GM12878 (cell line): Measurements from ENCODE around the gene SLC23A1. TPM values are rescaled to one million over a fixed set of nuclear protein-coding genes. Genes with fewer than 3 reads are reported as not detected.

Experiments used
- ATAC-seq: fragments of 200-7000 bp; cut with Tn5 transposase; 3 replicates; pipeline ENCODE4 v1.9.1; 2020; ENCODE audit warnings: mild to moderate bottlenecking, moderate library complexity
- BruUV-seq: library from RNA; stranded (reverse); fragments of 400-500 nt; replicated peaks from 2 replicates; lab custom pipeline; 2021; lab: Mats Ljungman, UMichigan
- CTCF ChIA-PET: fragments of 300-600 bp; sonication (Branson Sonifier 250); formaldehyde crosslinking; extraction: SDS; loops from one replicate; lab custom pipeline; 2021; ENCODE audit warnings: inconsistent platforms; lab: Yijun Ruan, JAX
- POLR2A ChIA-PET: fragments of 350-600 bp; formaldehyde crosslinking; extraction: SDS; loops from one replicate; lab custom pipeline; 2021; ENCODE audit warnings: inconsistent platforms; lab: Charles Lee
- RAD21 ChIA-PET: fragments of 300-600 bp; sonication (Branson Sonifier 250); formaldehyde crosslinking; loops from one replicate; lab custom pipeline; 2023; ENCODE audit warnings: antibody characterized with exemption; ENCODE audit not compliant: unreplicated experiment; lab: Charles Lee
- SMC1A ChIA-PET: fragments of 300-600 bp; sonication (Branson Sonifier 250); formaldehyde crosslinking; loops from one replicate; lab custom pipeline; 2023; ENCODE audit not compliant: unreplicated experiment, uncharacterized antibody; lab: Charles Lee
- DNase-seq: peaks from one replicate; pipeline ENCODE4 v3.0.0-alpha.2; 2011; ENCODE audit warnings: low read depth, low spot score
- FAIRE-seq: peaks from 3 replicates; lab custom pipeline; 2011; peaks lifted over from hg19 to GRCh38; lab: Jason Lieb, UNC
- H2AFZ ChIP-seq: 2 replicates; pipeline ENCODE4 v1.6.0; 2011; ENCODE audit warnings: low read depth, low read length, control low read depth; ENCODE audit not compliant: control insufficient read depth
- H3K27ac ChIP-seq: 2 replicates; pipeline ENCODE4 v1.5.1; 2011; ENCODE audit warnings: control low read depth; ENCODE audit not compliant: control insufficient read depth, insufficient read depth
- H3K27me3 ChIP-seq, 2 experiments: replicated peaks in 1 of 2; 2 replicates each; pipeline versions ENCODE4 v1.6.0 to v1.6.1; 2011; ENCODE audit warnings: low read length in 1 of 2; ENCODE audit not compliant: control insufficient read depth in 2 of 2, insufficient read depth in 2 of 2
- H3K36me3 ChIP-seq, 2 experiments: 2 replicates each; pipeline ENCODE4 v1.5.1; 2011; ENCODE audit warnings: low read length in 1 of 2; ENCODE audit not compliant: control insufficient read depth in 2 of 2, insufficient read depth in 2 of 2
- H3K4me1 ChIP-seq: 2 replicates; pipeline ENCODE4 v1.6.1; 2011; ENCODE audit warnings: mild to moderate bottlenecking, low read length, moderate library complexity, mixed read lengths; ENCODE audit not compliant: control insufficient read depth, insufficient read depth
- H3K4me2 ChIP-seq: 2 replicates; pipeline ENCODE4 v1.6.0; 2011; ENCODE audit warnings: control low read depth; ENCODE audit not compliant: control insufficient read depth, insufficient read depth
- H3K4me3 ChIP-seq: fragments of 200-600 bp; sonication (generic); 2 replicates; pipeline ENCODE4 v1.5.1; 2016
- H3K79me2 ChIP-seq: 2 replicates; pipeline ENCODE4 v1.6.0; 2011; ENCODE audit warnings: low read length; ENCODE audit not compliant: control insufficient read depth, insufficient read depth
- H3K9ac ChIP-seq: 2 replicates; pipeline ENCODE4 v1.8.0; 2011; ENCODE audit warnings: low read length, control low read depth, mixed read lengths; ENCODE audit not compliant: control insufficient read depth, insufficient read depth
- H3K9me3 ChIP-seq: replicated peaks from 3 replicates; pipeline ENCODE4 v1.5.1; 2011; ENCODE audit warnings: mild to moderate bottlenecking, low read length; ENCODE audit not compliant: control insufficient read depth, insufficient read depth
- H4K20me1 ChIP-seq: 2 replicates; pipeline ENCODE4 v1.6.0; 2011; ENCODE audit not compliant: control insufficient read depth, insufficient read depth
- BHLHE40 ChIP-seq, 2 experiments: fragments of 450-650 bp in 1 of 2; IDR thresholded peaks; 2 replicates each; pipeline ENCODE4 v1.6.1; 2011 to 2017; ENCODE audit warnings: low read depth in 2 of 2, borderline replicate concordance in 1 of 2, improper control_type of control experiment in 1 of 2, low read length in 1 of 2, mild to moderate bottlenecking in 1 of 2
- CBX5 ChIP-seq: sonication (generic); IDR thresholded peaks from 2 replicates; pipeline ENCODE4 v1.6.1; 2016; ENCODE audit warnings: low read depth, moderate library complexity, mild to moderate bottlenecking, inconsistent platforms
- CREB1 ChIP-seq: IDR thresholded peaks from 2 replicates; pipeline ENCODE4 v1.6.1; 2012; ENCODE audit warnings: low read depth, mild to moderate bottlenecking, inconsistent platforms
- IKZF2 ChIP-seq, 2 experiments: fragments of 450-650 bp; IDR thresholded peaks; 2 replicates each; pipeline ENCODE4 v1.6.1; 2017; ENCODE audit warnings: mild to moderate bottlenecking in 2 of 2, moderate library complexity in 2 of 2
- NR2C2 ChIP-seq: IDR thresholded peaks from 2 replicates; pipeline ENCODE4 v1.6.1; 2011; ENCODE audit warnings: borderline replicate concordance, low read depth; ENCODE audit not compliant: control insufficient read depth, insufficient read length
- POLR2A ChIP-seq: IDR thresholded peaks from 2 replicates; pipeline ENCODE4 v1.6.1; 2011; ENCODE audit warnings: low read depth, mild to moderate bottlenecking, low read length
- TAF1 ChIP-seq: IDR thresholded peaks from 2 replicates; pipeline ENCODE4 v1.6.1; 2011; ENCODE audit warnings: mild to moderate bottlenecking, low read depth, low read length, borderline replicate concordance
- WRNIP1 ChIP-seq: IDR thresholded peaks from 2 replicates; pipeline ENCODE4 v1.6.1; 2011; ENCODE audit warnings: low read depth, low read length, improper control_type of control experiment, borderline replicate concordance
- ZNF217 ChIP-seq: fragments of 450-650 bp; IDR thresholded peaks from 2 replicates; pipeline ENCODE4 v1.6.1; 2017; ENCODE audit warnings: antibody characterized with exemption, mild to moderate bottlenecking
- WGBS: methylation state at CpG from one replicate; pipeline ENCODE4 v1.1.6; 2016; ENCODE audit warnings: low lambda C conversion rate; ENCODE audit not compliant: insufficient replicate concordance, insufficient coverage; ENCODE audit errors: missing lambda C conversion rate; 5-methylcytosine and 5-hydroxymethylcytosine counted together
- in situ Hi-C: fragments of 300-500 bp; cut with MboI; formaldehyde crosslinking; loops from 9 replicates; pipeline ENCODE4 v1.14.3; 2018; ENCODE audit warnings: mixed read lengths
- intact Hi-C: fragments of 100-400 bp; cut with micrococcal nuclease; formaldehyde crosslinking; loops from one replicate; pipeline ENCODE4 v1.14.2; 2022; ENCODE audit not compliant: unreplicated experiment
- polyA plus RNA-seq, 11 experiments: library from polyadenylated mRNA; depleted of rRNA in 4 of 11; unstranded in 6 of 11; stranded (reverse) in 5 of 11; fragments of >200 nt; fragmentation: Nextera tagmentation in 4 of 11; fragmentation: Illumina TruSeq in 1 of 11; extraction: Ambion mirVana in 4 of 11; extraction: Trizol in 1 of 11; gene quantifications; 1 replicate in 1 of 11; 2 replicates in 10 of 11; pipeline versions ENCODE4 v1.2.1 to v1.2.3, GENCODE V29; 2011 to 2016; ENCODE audit warnings: inconsistent platforms in 2 of 11, missing spikeins in 2 of 11, low read depth in 1 of 11
- total RNA-seq, 4 experiments: library from RNA; depleted of rRNA in 3 of 4; stranded (reverse); fragments of >200 nt in 3 of 4; fragmentation: Illumina TruSeq in 1 of 4; extraction: Trizol in 1 of 4; gene quantifications; 2 replicates each; pipeline versions ENCODE4 v1.2.1 to v1.2.3, GENCODE V29; 2013 to 2021
- TF ChIP-seq, protein P1 (sequence below): fragments of 450-650 bp; IDR thresholded peaks from 2 replicates; pipeline ENCODE4 v1.6.1; 2017; ENCODE audit warnings: mild to moderate bottlenecking, low read depth, inconsistent platforms; ENCODE audit not compliant: poor library complexity, severe bottlenecking

SLC23A1 gene
- total and polyA plus RNA-seq, 10 of the 15 experiments (the other 5 are each of a cell fraction or from before 2014, with no cell fraction given), result 0.35 to 4.7 (median 1.6) TPM

DNA sequence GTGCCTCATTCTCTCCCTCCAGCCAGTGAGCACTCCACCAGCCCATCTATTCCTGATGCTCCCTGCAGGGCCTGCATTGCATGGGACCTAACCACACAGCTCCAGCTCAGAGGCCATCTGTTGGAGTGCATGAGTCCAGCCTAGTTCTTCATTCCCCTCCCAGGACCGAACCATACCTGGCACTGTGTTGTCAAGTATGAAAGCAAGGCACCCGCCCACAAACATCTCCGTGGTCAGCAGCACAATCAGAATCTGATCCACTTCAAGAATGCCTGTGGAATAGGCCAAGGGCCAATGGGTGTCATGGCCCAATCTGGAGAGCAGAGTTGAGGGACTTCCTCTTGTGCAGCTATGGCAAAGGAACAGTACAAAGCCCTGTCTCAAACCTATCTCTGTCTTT is 5.9 kb downstream of the SLC23A1 start:
- WGBS, result 96% methylated on average over 3 of the region's 3 CpGs
- no peaks in the 10 kb centered on the region; a peak in 1 of 4 replicates for H3K36me3 ChIP-seq
- in situ Hi-C loops, result no loop called here
- H3K27me3 ChIP-seq, result no peaks in the 10 kb centered on the region
- H3K9me3 ChIP-seq, result no peaks in the 10 kb centered on the region
- H3K79me2 ChIP-seq, result no peaks in the 10 kb centered on the region
- intact Hi-C loops, result no loop called here
- ChIA-PET POLR2A (interaction anchor here (0.7 to 1.4 kb wide), 2 partner anchors 11 to 13 kb away, joined by 3 to 4 read pairs; partner anchors contain the start of gene MZB1), CTCF (interaction anchor here (0.6 kb wide), 1 partner anchor 227 kb away, joined by 3 read pairs; no protein-coding TSS in a partner anchor), SMC1A (interaction anchor here (1.1 kb wide), 1 partner anchor 35 kb away, joined by 3 read pairs; the partner anchor contains the start of gene PAIP2), RAD21 (no interaction called here)
- DNase-seq, result no peak
- no peak overlapping the region for H3K9ac ChIP-seq
- no peak for FAIRE-seq
- H4K20me1 ChIP-seq, result no peaks in the 10 kb centered on the region
- TF ChIP-seq POLR2A (peak; percentile 29; the same call in 1 of the 2 replicates), TAF1 (no peak)
- no peak overlapping the region for H3K4me3 ChIP-seq
- H2AFZ ChIP-seq, result no peak overlapping the region
- no peak overlapping the region for H3K4me2 ChIP-seq
- ATAC-seq, result no peak
- H3K4me1 ChIP-seq, result no peaks in the 10 kb centered on the region
- no TSS peak for BruUV-seq
- H3K27ac ChIP-seq, result no peak overlapping the region

DNA sequence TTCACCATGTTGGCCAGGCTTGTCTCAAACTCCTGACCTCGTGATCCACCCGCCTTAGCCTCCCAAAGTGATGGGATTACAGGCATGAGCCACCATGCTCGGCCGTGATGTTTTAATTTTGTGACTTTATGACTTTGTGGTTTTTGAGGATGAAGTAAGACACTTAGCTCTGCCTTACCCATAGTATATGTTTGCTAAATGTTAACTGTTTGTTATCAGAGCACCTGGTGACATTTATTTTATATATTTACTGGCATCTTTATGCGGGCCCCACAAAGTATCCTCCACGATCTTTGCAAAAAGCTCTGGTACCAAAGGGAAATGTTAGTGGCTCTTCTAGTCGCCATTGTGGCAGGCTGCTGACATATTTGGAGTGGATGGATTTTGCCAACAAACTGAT is 6.7 kb downstream of the SLC23A1 start:
- no peaks in the 10 kb centered on the region for H3K79me2 ChIP-seq
- 86% methylated on average over 7 of the region's 7 CpGs for WGBS
- H2AFZ ChIP-seq, result no peak overlapping the region
- POLR2A ChIA-PET, result no interaction called here
- DNase-seq, result no peak
- H3K27ac ChIP-seq, result no peak overlapping the region
- in situ Hi-C loops, result no loop called here
- H3K9ac ChIP-seq, result no peak overlapping the region
- no TSS peak for BruUV-seq
- H3K4me1 ChIP-seq, result no peaks in the 10 kb centered on the region
- no peak for TF ChIP-seq WRNIP1
- no peak for TF ChIP-seq ZNF217
- TF ChIP-seq, protein P1, sequence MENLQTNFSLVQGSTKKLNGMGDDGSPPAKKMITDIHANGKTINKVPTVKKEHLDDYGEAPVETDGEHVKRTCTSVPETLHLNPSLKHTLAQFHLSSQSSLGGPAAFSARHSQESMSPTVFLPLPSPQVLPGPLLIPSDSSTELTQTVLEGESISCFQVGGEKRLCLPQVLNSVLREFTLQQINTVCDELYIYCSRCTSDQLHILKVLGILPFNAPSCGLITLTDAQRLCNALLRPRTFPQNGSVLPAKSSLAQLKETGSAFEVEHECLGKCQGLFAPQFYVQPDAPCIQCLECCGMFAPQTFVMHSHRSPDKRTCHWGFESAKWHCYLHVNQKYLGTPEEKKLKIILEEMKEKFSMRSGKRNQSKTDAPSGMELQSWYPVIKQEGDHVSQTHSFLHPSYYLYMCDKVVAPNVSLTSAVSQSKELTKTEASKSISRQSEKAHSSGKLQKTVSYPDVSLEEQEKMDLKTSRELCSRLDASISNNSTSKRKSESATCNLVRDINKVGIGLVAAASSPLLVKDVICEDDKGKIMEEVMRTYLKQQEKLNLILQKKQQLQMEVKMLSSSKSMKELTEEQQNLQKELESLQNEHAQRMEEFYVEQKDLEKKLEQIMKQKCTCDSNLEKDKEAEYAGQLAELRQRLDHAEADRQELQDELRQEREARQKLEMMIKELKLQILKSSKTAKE, result no peak
- TF ChIP-seq IKZF2 (IDR thresholded peaks at IDR 0.05), result no peak
- TF ChIP-seq BHLHE40 (IDR thresholded peaks at IDR 0.05; ENCODE audit: borderline replicate concordance in 1 of 2, low read depth in 2 of 2, low read length in 1 of 2), result no peak
- no peak for TF ChIP-seq CBX5
- TF ChIP-seq CREB1, result no peak
- no peak for TF ChIP-seq NR2C2
- TF ChIP-seq, all 136 proteins: peak for 0
- peaks cover 0 to 3% of the 10 kb centered on the region in 2 experiments; a peak in 1 of 4 replicates for H3K36me3 ChIP-seq
- CTCF ChIA-PET, result no interaction called here
- no peaks in the 10 kb centered on the region for H3K27me3 ChIP-seq
- SMC1A ChIA-PET, result no interaction called here
- H3K9me3 ChIP-seq, result no peaks in the 10 kb centered on the region
- intact Hi-C loops, result no loop called here
- H4K20me1 ChIP-seq, result no peaks in the 10 kb centered on the region
- RAD21 ChIA-PET, result no interaction called here
- no peak for ATAC-seq
- no peak overlapping the region for H3K4me2 ChIP-seq
- FAIRE-seq, result no peak
- H3K4me3 ChIP-seq, result no peak overlapping the region
